HepG2 (cell line): ENCODE results near the gene CYB5R3. TPM values are rescaled to one million over a fixed set of nuclear protein-coding genes. Genes with fewer than 3 reads are reported as not detected.
A peak's percentile ranks its signal among the peaks of the same experiment; 100 is the strongest.

Experiments
- CEBPG ChIP-seq: IDR thresholded peaks from 2 replicates; pipeline ENCODE4 v1.6.1; 2016
- CREB1 ChIP-seq, 2 experiments: fragments of 450-650 bp in 1 of 2; IDR thresholded peaks; 2 replicates each; pipeline ENCODE4 v1.6.1; 2016 to 2017; ENCODE audit warnings: control low read depth in 1 of 2, mild to moderate bottlenecking in 1 of 2, missing compliant biosample characterization in 1 of 2, missing genetic modification characterization in 1 of 2
- KLF13 ChIP-seq: sonication (generic); formaldehyde crosslinking; IDR thresholded peaks from 2 replicates; pipeline ENCODE4 v1.4.0; 2020; ENCODE audit warnings: mild to moderate bottlenecking, missing genetic modification reagents
- SOX13 ChIP-seq, 3 experiments: fragments of 450-650 bp in 1 of 3; sonication (generic) in 1 of 3; formaldehyde crosslinking in 1 of 3; IDR thresholded peaks in 2 of 3; conservative IDR thresholded peaks in 1 of 3; 2 replicates each; pipeline versions ENCODE4 v1.5.0 to v1.6.1; 2016 to 2020; ENCODE audit warnings: antibody characterized with exemption in 1 of 3, mild to moderate bottlenecking in 1 of 3, missing compliant biosample characterization in 1 of 3, missing genetic modification reagents in 1 of 3, moderate library complexity in 1 of 3
- TERF1 ChIP-seq: sonication (generic); formaldehyde crosslinking; IDR thresholded peaks from 2 replicates; pipeline ENCODE4 v1.8.0; 2022; ENCODE audit warnings: mild to moderate bottlenecking, missing genetic modification reagents, moderate library complexity
- ZBTB46 ChIP-seq: sonication (generic); formaldehyde crosslinking; IDR thresholded peaks from 2 replicates; pipeline ENCODE4 v1.4.0; 2020; ENCODE audit warnings: mild to moderate bottlenecking, missing genetic modification reagents, borderline replicate concordance
- ZNF121 ChIP-seq: sonication (generic); formaldehyde crosslinking; IDR thresholded peaks from 2 replicates; pipeline ENCODE4 v1.5.0; 2020; ENCODE audit warnings: mild to moderate bottlenecking, missing genetic modification reagents
- ZNF263 ChIP-seq: sonication (generic); formaldehyde crosslinking; IDR thresholded peaks from 2 replicates; pipeline ENCODE4 v1.4.0; 2020; ENCODE audit warnings: missing genetic modification reagents
- ZNF557 ChIP-seq: sonication (generic); formaldehyde crosslinking; IDR thresholded peaks from 2 replicates; pipeline ENCODE4 v1.4.0; 2020; ENCODE audit warnings: missing genetic modification reagents
- ZNF639 ChIP-seq: conservative IDR thresholded peaks from 2 replicates; pipeline ENCODE4 v1.6.1; 2018; ENCODE audit warnings: missing genetic modification reagents
- ZNF703 ChIP-seq: sonication (generic); formaldehyde crosslinking; IDR thresholded peaks from 2 replicates; pipeline ENCODE4 v1.5.1; 2020; ENCODE audit warnings: missing genetic modification reagents, mild to moderate bottlenecking, moderate library complexity, borderline replicate concordance
- ZNF709 ChIP-seq: sonication (generic); formaldehyde crosslinking; IDR thresholded peaks from 2 replicates; pipeline ENCODE4 v1.5.0; 2020; ENCODE audit warnings: mild to moderate bottlenecking, missing genetic modification reagents
- ZNF746 ChIP-seq: sonication (generic); formaldehyde crosslinking; IDR thresholded peaks from 2 replicates; pipeline ENCODE4 v1.8.0; 2022; ENCODE audit warnings: mild to moderate bottlenecking, missing genetic modification reagents
- ZNF800 ChIP-seq: sonication (generic); formaldehyde crosslinking; IDR thresholded peaks from 2 replicates; pipeline ENCODE4 v1.4.0; 2020; ENCODE audit warnings: missing genetic modification reagents
- polyA plus RNA-seq, 8 experiments: library from polyadenylated mRNA; depleted of rRNA in 3 of 8; stranded (reverse) in 7 of 8; unstranded in 1 of 8; fragments of >200 nt; fragmentation: Illumina TruSeq in 4 of 8; extraction: Trizol in 4 of 8; gene quantifications; 2 replicates each; pipeline versions ENCODE4 v1.2.1 to v1.2.3, GENCODE V29; 2011 to 2016; ENCODE audit warnings: low read depth in 4 of 8, missing spikeins in 1 of 8, mixed read lengths in 1 of 8; ENCODE audit not compliant: insufficient read depth in 1 of 8
- total RNA-seq, 5 experiments: library from RNA; depleted of rRNA; stranded (reverse); fragments of >200 nt; fragmentation: Illumina TruSeq; extraction: Trizol; gene quantifications; 2 replicates each; pipeline ENCODE4 v1.2.3, GENCODE V29; 2016; ENCODE audit warnings: low read depth in 1 of 5

The CYB5R3 gene
- total and polyA plus RNA-seq, 2 of the 13 experiments (the other 11 are each of a cell fraction or from before 2014, with no cell fraction given): 32.4 to 305 TPM

- TF ChIP-seq SOX13 (IDR thresholded peaks at IDR 0.05): no peak
- no peak for TF ChIP-seq SOX13 (CRISPR knock-in tag; conservative IDR thresholded peaks at IDR 0.05 in 1 of 2, IDR thresholded peaks at IDR 0.05 in 1 of 2)
- peak; percentile 81 for TF ChIP-seq ZNF263 (CRISPR knock-in tag)
- TF ChIP-seq ZNF709 (CRISPR knock-in tag): no peak
- TF ChIP-seq CEBPG (CRISPR knock-in tag): no peak
- no peak for TF ChIP-seq KLF13
- TF ChIP-seq ZBTB46 (CRISPR knock-in tag): no peak
- no peak for TF ChIP-seq ZNF800 (CRISPR knock-in tag)
- TF ChIP-seq ZNF557: no peak
- TF ChIP-seq ZNF639: no peak
- TF ChIP-seq ZNF121 (CRISPR knock-in tag): peak; percentile 92
- TF ChIP-seq TERF1 (CRISPR knock-in tag): no peak
- no peak for TF ChIP-seq ZNF746
- no peak for TF ChIP-seq ZNF703 (CRISPR knock-in tag)
- peak; percentile 24; the same call in 1 of the 2 replicates for TF ChIP-seq CREB1 (IDR thresholded peaks at IDR 0.05)
- TF ChIP-seq CREB1 (CRISPR knock-in tag; IDR thresholded peaks at IDR 0.05): no peak
- TF ChIP-seq, all 625 proteins: peak for 5
Observed at GRCh38 chr22:42651134-42651533, 1.9 kb upstream of the CYB5R3 start (continued).
